HG03097 (cell line): Measurements from ENCODE around the gene SPATA4.

Source experiments
- ATAC-seq: cut with Tn5 transposase; IDR thresholded peaks from one replicate; pipeline ENCODE4 v1.9.1; 2021; ENCODE audit not compliant: unreplicated experiment, low FRiP score

Gene SPATA4

DNA sequence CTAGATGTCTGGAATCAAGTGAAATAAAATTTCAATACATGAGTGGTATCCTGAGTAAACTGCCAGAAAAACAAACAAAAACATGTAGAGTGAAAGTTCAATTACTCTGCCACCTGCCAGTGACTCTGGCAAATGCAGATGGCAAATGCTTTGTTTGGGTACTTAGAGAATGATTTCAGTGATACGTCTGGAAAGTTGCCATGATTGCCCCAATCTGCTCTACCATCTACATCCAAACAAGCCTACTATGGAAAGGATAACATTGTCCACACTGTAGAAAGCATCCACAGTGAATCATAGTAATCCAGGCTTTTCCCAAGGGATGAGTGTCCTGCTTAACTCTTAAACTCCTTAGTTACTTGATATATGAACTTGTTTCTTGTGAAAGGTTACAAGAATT, 3.4 kb downstream of the SPATA4 start:
- ATAC-seq = no peak

DNA sequence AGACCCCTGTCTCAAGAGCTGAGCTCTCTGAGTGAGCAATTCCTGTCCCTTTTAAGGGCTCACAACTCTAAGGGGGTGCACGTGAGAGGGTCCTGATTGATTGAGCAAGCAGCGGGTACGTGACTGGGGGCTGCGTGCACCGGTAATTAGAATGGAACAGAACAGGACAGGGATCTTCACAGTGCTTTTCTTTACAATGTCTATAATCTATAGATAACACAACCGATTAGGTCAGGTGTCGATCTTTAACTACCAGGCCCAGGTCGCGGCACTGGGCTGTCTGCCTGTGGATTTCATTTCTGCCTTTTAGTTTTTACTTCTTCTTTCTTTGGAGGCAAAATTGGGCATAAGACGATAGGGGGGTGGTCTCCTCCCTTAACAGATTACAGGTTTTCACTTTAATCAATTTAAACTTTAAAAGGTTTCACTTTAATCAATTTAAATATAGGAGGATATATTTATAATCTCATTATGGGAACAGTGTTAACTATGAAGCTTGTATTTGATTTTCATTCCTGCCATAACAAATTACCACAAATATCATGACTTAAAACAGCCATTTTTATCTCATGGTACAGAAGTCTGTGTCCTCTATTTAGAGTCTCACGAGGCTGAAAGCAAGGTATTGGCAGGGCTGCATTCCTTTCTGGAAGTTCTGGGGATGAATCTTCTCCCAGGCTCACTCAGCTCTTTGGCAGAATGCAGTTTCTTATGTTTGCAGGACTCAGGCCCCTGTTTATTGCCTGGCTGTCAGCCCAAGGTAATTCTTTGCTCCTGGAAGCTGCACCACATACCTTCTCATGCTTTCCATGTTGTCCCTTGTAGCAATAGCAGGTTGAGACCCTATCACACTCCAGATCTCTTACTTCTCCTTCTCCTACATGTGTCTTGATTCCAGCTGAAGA, 5.2 kb downstream of the SPATA4 start:
- no peak for ATAC-seq

DNA sequence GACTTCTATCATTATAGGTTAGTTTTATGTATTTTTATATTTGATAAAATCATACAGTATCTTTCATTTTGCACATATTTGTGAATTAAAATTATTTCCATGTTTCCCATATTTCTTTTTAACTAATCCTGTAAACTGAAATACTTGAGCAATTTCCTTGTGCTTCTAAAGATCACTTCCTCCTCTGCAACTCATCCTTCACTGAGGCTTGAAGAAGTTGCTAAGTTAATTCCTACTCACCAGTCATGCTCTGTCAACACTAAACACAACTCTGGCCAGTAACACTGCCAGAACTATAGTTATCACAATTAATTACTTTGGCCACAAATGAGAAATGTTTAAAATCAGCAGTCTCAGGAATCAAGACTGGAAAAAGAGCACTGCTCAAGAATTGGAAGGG, 6.7 kb downstream of the SPATA4 start:
- ATAC-seq = no peak

DNA sequence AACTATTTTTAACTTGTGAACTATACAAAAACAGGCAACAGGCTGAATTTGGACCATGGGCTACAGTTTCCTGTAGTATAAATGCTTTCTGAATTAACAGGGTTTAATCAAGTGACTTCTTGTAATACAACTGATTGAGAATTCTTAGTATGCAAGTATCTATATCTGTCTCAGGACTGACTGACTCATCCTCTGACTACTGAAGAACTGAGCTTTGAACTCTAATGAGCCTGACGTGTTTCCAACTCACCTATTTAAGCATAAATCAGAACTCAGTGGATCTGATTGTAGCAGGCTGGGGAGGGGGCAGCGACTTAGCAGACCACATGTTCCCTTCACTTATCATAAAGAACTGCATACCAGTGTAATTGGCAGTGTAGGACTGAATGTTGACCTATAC, 7.8 kb downstream of the SPATA4 start:
- ATAC-seq = no peak

DNA sequence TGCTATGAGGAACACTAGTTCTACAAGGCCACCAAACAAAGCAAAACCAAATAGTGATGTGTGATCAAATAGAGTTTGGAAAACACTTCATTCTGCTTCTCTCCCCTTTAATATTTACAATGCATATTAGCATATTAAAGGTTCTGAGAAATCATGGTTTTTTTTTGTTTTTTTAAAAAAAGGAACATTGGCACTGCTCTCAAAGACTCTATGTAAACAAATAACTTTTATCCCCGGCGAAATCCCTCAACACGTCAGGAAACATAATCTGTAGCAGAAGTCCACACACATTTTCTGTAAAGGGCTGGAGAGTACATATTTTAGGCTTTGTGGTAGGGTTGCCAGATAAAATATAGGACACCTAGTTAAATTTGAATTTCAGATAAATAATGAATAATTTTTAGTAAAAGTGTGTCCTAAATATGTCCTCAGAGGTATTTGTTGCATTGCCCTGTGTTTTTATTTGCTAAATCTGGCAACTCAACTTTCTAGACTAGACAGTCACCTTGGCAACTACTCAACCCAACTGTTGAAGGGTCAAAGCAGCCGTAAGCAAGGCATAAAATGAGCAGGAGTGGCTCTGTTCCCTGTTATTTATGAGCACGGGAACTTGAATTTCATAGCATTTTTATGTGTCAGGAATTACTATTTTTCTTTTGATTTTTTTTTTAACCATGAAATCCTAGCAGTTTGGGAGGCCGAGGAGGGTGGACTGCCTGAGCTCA, 8.6 kb downstream of the SPATA4 start:
- no peak for ATAC-seq

DNA sequence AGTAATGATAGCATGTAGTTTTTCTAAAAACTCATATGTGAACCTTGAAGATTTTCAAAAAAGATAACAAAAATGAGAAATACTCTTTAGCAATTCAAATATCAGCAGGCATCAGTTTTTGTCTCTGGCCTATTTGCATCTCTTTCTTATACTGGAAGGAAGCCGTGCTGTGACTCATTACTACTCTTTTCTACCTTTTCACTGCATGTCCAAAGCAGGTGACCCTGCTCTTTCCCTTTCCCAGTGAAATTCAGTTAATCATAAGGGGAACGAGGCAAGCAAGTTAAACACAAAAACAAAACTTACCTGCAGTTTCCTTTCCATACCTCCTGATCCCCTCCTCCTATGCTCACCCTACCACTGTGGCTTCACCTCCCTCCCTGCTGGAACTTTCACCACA, 9.3 kb downstream of the SPATA4 start:
- no peak for ATAC-seq

DNA sequence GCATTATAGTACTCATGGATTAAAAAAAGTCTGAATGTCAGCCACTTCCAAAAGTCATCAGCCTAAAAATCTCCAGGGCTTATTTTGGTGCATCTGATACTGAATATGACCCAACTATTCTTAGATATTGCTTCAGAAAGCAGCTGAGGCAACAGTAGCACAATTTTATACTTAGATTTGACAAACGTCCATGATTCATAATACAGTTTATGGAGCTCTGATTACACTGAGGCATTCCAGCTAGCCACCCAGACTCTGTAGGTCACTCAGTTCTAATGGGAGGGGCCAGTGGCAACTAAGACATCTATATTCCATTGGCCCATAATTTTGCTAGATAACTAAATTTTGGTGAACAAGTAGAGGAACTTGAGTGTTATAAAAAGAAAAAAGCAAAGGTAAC, 10.3 kb downstream of the SPATA4 start:
- no peak for ATAC-seq

DNA sequence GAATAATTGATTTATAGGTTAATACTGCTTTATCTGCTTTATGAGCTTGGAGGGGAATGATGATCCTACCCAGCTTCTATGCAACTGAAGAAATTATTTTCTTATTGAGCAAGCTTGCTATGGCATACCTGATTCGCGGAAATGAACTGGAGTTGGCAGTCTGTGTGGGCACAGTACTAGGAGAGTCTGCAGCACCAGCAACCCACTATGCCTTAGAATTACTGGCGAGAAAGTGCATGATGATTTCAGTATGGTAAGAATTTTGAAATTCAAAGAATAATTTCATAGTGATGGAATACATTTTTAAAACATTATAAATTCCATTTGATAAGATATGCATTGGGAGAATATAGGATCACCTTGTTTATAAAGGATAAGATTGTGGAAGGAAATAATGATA, 32.3 kb downstream of the SPATA4 start:
- no peak for ATAC-seq

DNA sequence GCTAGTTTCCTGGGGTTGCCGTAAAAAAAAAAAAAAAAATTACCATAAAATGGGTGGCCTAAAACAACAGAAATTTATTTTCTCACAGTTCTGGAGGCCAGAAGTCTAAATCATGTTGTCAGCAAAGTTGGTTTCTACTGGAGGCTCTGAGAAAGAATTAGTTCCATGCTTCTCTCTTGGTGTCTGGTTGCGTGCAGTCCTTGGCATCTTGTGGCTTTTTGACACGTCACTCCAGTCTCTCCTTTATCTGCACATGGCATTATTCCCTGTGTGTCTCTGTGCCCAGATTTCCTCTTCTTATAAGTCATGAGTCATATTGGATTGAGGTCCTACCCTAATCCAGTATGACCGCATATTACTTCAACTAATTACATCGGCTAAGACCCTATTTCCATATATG, 38.7 kb downstream of the SPATA4 start:
- no peak for ATAC-seq

DNA sequence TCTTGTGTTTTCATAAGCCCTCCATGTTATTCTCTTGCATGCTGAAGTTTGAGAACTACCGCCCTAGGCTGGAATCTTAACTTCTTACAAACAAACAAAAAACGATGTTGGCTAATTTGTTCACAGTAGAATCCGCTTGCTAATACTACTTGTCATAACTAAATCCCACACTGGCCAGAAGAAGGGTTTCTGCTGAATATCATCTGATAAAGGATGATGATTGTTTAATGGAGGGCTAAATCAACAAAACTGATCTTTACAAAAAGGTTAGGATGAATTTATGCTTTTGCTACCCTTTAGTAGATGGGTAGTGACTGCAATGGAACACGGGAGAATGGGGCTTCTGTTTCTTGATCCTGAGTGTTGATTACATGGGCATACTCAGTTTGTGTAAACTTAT, 42.3 kb downstream of the SPATA4 start:
- no peak for ATAC-seq

DNA sequence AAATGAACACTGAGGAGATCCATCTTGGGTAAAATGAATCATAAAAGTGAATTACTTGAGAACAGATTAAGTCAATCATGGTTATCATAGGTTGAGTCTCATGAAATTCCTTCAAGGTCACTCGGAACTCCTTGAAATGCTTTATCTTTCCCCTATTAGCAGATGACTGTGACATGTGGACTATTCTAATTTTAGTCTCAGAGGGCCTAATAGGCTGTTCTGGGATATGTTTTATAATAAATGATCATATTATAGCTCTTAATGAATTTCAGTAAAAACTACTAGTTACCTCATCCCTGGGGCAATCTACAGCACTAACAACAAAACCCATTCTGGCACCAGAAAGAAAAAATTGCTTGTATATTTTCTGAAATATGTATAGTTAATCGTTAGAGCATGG, 44.7 kb downstream of the SPATA4 start:
- no peak for ATAC-seq

DNA sequence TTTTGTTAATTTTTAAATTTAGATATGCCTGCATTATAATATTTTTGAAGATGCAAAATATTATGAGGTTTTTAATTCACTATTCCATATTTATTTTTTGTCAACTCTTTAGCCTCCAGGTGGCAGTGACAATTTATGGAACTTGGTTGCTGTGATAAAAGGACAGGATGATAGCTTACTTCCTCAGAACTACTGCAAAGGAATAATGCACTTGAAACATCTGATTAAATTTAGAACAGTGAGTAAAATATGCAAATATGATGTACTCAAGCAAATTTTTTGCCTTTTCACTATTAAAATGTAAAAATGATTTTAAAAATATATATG, 45.1 kb downstream of the SPATA4 start:
- no peak for ATAC-seq

DNA sequence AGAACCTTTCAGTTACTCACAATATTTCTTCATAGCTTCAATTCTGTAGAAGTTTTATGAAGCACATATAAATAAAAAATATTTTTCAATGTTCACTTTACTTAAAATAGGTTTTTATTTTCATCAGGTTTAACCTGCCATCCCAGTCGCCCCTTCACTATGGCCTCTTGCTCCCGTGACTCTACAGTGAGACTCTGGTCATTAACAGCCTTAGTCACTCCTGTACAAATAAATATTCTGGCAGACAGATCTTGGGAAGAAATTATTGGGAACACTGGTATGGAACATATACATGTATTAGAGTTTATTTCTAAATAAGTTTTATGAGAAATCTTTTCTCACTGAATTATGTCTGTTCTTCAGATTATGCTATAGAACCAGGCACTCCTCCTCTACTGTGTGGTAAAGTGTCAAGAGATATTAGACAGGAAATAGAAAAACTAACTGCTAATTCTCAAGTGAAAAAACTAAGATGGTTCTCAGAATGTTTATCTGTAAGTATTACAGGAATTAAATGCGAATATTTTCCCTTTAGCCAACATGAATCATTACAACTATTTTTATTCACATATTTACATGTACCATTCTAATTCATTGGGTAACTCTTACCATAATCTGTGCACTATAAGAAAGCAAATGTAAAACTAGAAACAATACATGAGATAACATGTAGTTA, 45.6 kb downstream of the SPATA4 start:
- ATAC-seq = no peak

DNA sequence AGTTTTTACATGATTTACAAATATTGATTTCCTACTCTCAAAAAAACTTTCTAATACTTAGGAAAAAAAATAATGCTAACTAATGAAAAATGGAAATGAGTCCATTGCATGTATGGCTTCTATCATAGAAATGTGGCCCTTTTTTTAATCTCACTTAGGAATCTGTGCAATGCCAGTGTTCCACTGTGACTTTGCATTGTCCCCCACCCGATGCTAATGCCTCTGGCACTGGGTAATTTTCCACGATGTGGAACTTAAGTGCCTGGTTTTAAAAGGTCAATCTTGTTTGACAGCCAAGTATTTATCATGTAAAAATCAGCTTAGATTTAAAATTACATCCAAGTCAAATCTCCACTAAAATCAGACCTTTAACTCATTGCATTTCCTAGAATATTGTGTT, 53.1 kb downstream of the SPATA4 start:
- no peak for ATAC-seq

DNA sequence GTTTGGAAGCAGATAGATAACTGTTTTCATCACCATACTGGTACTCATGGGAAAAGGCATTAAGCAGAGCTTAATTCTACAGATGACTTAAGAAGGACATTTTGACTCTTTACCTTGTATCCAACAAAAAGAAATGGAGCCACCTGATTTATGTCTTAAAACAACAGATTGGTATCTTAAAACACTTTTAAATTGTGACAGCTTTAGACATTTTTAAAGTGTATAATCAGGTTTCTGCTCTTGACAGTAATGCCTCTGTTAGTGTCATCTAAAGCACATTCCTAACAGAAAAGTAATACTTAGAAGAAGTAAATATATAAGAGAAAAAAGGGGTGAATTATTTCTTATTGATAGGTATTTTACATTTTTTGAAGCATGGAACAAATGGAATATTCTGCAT, 55.9 kb downstream of the SPATA4 start:
- no peak for ATAC-seq

DNA sequence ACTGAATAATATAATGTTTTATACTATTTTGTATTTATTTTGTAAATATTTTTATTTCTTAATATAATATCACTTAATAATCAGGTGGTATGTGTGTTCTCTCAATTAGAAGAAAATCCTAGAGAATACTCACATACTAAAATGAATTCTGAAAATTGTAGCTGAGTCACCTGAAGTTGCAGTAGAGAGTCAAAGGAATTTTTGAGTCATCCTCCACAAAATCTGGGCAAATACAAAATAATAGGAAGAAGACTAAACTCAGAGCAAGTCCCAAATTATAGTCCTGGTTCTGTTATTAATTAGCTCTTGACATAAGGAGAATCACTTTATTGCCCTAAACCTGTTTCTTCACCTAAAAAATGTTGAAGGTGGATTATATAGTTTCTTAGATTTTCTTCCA, 57.8 kb downstream of the SPATA4 start:
- ATAC-seq = no peak

DNA sequence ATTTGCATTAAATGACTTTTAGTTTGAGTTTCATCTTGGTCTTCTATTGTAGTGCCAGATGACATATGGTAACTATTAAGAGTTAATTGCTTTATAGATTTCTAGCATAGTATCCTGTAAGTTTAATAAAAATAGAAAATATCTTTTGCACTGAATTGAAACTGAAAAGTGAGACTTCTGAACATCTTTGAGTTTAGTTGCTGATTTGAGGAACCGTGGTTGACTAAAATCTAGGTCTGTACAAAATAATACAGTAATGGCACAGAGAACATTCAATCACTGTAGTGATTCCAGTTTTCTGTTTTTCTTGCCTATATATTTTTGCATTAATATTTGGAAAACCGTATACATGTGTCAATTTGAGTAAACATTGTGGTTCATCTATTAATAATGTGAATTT, 60.7 kb downstream of the SPATA4 start:
- ATAC-seq = no peak
